HepG2 (cell line): ENCODE results near the gene SHMT1. TPM values are rescaled to one million over a fixed set of nuclear protein-coding genes. Genes with fewer than 3 reads are reported as not detected.
A peak's percentile ranks its signal among the peaks of the same experiment; 100 is the strongest.

Experiments
- GTF2F1 ChIP-seq: fragments of 150-350 bp; IDR thresholded peaks from 2 replicates; pipeline ENCODE4 v1.6.1; 2014; ENCODE audit warnings: low read length
- JUN ChIP-seq: sonication (generic); formaldehyde crosslinking; IDR thresholded peaks from 2 replicates; pipeline ENCODE4 v1.4.0; 2020; ENCODE audit warnings: mild to moderate bottlenecking, missing genetic modification reagents
- KLF13 ChIP-seq: sonication (generic); formaldehyde crosslinking; IDR thresholded peaks from 2 replicates; pipeline ENCODE4 v1.4.0; 2020; ENCODE audit warnings: mild to moderate bottlenecking, missing genetic modification reagents
- MTF1 ChIP-seq: sonication (generic); formaldehyde crosslinking; IDR thresholded peaks from 2 replicates; pipeline ENCODE4 v1.5.0; 2020; ENCODE audit warnings: missing genetic modification reagents
- NFKBIZ ChIP-seq: IDR thresholded peaks from 2 replicates; pipeline ENCODE4 v1.6.1; 2018; ENCODE audit warnings: missing genetic modification reagents, missing compliant biosample characterization
- RXRB ChIP-seq: IDR thresholded peaks from 2 replicates; pipeline ENCODE4 v1.6.1; 2016; ENCODE audit warnings: borderline replicate concordance, missing genetic modification reagents, missing compliant biosample characterization
- SP1 ChIP-seq, 2 experiments: fragments of 450-650 bp in 1 of 2; sonication (generic) in 1 of 2; formaldehyde crosslinking in 1 of 2; IDR thresholded peaks; 2 replicates each; pipeline versions ENCODE4 v1.4.0 to v1.6.1; 2016 to 2020; ENCODE audit warnings: missing genetic modification reagents in 1 of 2
- SP5 ChIP-seq: IDR thresholded peaks from 2 replicates; pipeline ENCODE4 v1.6.1; 2016; ENCODE audit warnings: low read depth, borderline replicate concordance
- SRF ChIP-seq: IDR thresholded peaks from 2 replicates; pipeline ENCODE4 v1.6.1; 2011; ENCODE audit warnings: mild to moderate bottlenecking, low read depth, low read length, moderate library complexity
- SRSF9 ChIP-seq: fragments of 200-400 bp; formaldehyde crosslinking; IDR thresholded peaks from 2 replicates; pipeline ENCODE4 v1.6.1; 2018; ENCODE audit warnings: borderline replicate concordance, mild to moderate bottlenecking, low read depth, low read length; ENCODE audit not compliant: insufficient read depth, poor library complexity, severe bottlenecking
- TRIM24 ChIP-seq: sonication (generic); formaldehyde crosslinking; IDR thresholded peaks from 2 replicates; pipeline ENCODE4 v1.8.0; 2022; ENCODE audit warnings: mild to moderate bottlenecking, missing genetic modification reagents
- ZFY ChIP-seq: sonication (generic); formaldehyde crosslinking; IDR thresholded peaks from 2 replicates; pipeline ENCODE4 v1.4.0; 2020; ENCODE audit warnings: missing genetic modification reagents
- ZFYVE20 ChIP-seq: sonication (generic); formaldehyde crosslinking; IDR thresholded peaks from 2 replicates; pipeline ENCODE4 v1.8.0; 2023; ENCODE audit warnings: low read depth, mild to moderate bottlenecking, moderate library complexity, missing genetic modification reagents, borderline replicate concordance
- ZNF138 ChIP-seq: sonication (generic); formaldehyde crosslinking; IDR thresholded peaks from 2 replicates; pipeline ENCODE4 v1.5.0; 2020; ENCODE audit warnings: mild to moderate bottlenecking, low read depth, missing genetic modification reagents
- ZNF546 ChIP-seq: sonication (generic); formaldehyde crosslinking; conservative IDR thresholded peaks from 2 replicates; pipeline ENCODE4 v1.8.1; 2023; ENCODE audit warnings: mild to moderate bottlenecking, missing genetic modification reagents
- ZNF703 ChIP-seq: sonication (generic); formaldehyde crosslinking; IDR thresholded peaks from 2 replicates; pipeline ENCODE4 v1.5.1; 2020; ENCODE audit warnings: missing genetic modification reagents, mild to moderate bottlenecking, moderate library complexity, borderline replicate concordance
- ZNF841 ChIP-seq: sonication (generic); formaldehyde crosslinking; IDR thresholded peaks from 2 replicates; pipeline ENCODE4 v1.8.1; 2023; ENCODE audit warnings: missing genetic modification reagents, borderline replicate concordance
- polyA plus RNA-seq, 8 experiments: library from polyadenylated mRNA; depleted of rRNA in 3 of 8; stranded (reverse) in 7 of 8; unstranded in 1 of 8; fragments of >200 nt; fragmentation: Illumina TruSeq in 4 of 8; extraction: Trizol in 4 of 8; gene quantifications; 2 replicates each; pipeline versions ENCODE4 v1.2.1 to v1.2.3, GENCODE V29; 2011 to 2016; ENCODE audit warnings: low read depth in 4 of 8, missing spikeins in 1 of 8, mixed read lengths in 1 of 8; ENCODE audit not compliant: insufficient read depth in 1 of 8
- total RNA-seq, 5 experiments: library from RNA; depleted of rRNA; stranded (reverse); fragments of >200 nt; fragmentation: Illumina TruSeq; extraction: Trizol; gene quantifications; 2 replicates each; pipeline ENCODE4 v1.2.3, GENCODE V29; 2016; ENCODE audit warnings: low read depth in 1 of 5
- TF ChIP-seq, protein P1 (sequence below): sonication (generic); formaldehyde crosslinking; IDR thresholded peaks from 2 replicates; pipeline ENCODE4 v1.8.0; 2022; ENCODE audit warnings: mild to moderate bottlenecking, missing genetic modification reagents, moderate library complexity
- TF ChIP-seq, protein P2 (sequence below): sonication (generic); formaldehyde crosslinking; IDR thresholded peaks from 2 replicates; pipeline ENCODE4 v1.9.0; 2021; ENCODE audit warnings: mild to moderate bottlenecking, missing genetic modification reagents
- TF ChIP-seq, protein P3 (sequence below): sonication (generic); formaldehyde crosslinking; IDR thresholded peaks from 2 replicates; pipeline ENCODE4 v1.5.1; 2020; ENCODE audit warnings: missing genetic modification reagents, mild to moderate bottlenecking, borderline replicate concordance

Gene SHMT1
- total and polyA plus RNA-seq, 2 of the 13 experiments (the other 11 are each of a cell fraction or from before 2014, with no cell fraction given), result 21.3 to 48.8 TPM

DNA sequence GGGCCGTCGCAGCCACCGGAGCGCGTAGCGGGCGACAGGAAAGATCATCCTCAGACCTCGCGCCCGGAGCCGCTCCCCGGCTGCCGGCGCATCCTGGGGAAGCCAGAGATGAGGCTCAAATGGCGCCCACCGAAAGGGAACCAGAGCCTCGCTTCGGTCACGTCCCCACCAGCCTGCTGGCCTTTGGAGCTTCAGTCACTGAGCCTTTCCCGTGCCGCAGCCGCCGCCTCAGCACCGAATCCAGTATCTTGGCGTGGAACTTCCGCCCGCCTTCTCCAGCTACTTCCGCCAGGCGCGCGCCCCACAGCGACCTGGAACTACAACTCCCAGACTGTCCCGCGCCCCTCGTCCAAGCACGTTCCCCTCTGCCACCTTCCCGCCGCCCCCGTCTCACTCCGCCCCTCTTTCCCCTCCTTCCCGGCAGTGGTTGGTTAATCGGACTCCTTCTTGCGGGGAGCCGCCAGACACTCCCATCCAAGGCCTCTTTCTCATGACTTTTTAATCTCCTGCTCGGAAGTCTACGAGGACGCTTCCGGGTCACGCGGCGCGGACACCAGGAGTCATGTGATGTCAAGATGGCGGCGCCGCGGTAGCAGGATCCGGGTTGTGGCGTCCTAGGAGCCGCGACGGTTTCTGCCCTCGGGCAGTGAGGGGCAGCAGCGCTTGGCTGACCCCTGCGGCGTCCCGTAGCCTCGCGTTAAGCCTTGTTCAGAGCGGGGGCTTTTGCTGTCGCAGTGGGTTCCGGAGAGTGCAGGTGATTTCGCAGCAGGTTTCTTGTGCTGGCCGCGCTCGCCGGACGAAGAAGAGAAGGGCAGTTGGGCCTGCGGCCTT lies 48.4 kb downstream of the SHMT1 start, which contains the start of the genes SMCR8 and TOP3A (continued):
- TF ChIP-seq ZNF546 (CRISPR knock-in tag), result peak; percentile 60; the same call in 1 of the 2 replicates
- no peak; the same call in 1 of the 2 replicates for TF ChIP-seq JUN (CRISPR knock-in tag)
- no peak for TF ChIP-seq ZFYVE20 (CRISPR knock-in tag)
- TF ChIP-seq ZNF138 (CRISPR knock-in tag), result peak; percentile 86; the same call in 1 of the 2 replicates
- TF ChIP-seq SP1 (IDR thresholded peaks at IDR 0.05), result no peak
- TF ChIP-seq SP1 (CRISPR knock-in tag; IDR thresholded peaks at IDR 0.05), result peak; percentile 43; the same call in 1 of the 2 replicates
- peak; percentile 24; the same call in 1 of the 2 replicates for TF ChIP-seq SP5 (CRISPR knock-in tag)
- TF ChIP-seq RXRB (CRISPR knock-in tag), result no peak
- TF ChIP-seq, protein P1, sequence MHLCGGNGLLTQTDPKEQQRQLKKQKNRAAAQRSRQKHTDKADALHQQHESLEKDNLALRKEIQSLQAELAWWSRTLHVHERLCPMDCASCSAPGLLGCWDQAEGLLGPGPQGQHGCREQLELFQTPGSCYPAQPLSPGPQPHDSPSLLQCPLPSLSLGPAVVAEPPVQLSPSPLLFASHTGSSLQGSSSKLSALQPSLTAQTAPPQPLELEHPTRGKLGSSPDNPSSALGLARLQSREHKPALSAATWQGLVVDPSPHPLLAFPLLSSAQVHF, result no peak
- peak; percentile 83 for TF ChIP-seq ZFY (CRISPR knock-in tag)
- TF ChIP-seq SRSF9, result no peak
- TF ChIP-seq, protein P2, sequence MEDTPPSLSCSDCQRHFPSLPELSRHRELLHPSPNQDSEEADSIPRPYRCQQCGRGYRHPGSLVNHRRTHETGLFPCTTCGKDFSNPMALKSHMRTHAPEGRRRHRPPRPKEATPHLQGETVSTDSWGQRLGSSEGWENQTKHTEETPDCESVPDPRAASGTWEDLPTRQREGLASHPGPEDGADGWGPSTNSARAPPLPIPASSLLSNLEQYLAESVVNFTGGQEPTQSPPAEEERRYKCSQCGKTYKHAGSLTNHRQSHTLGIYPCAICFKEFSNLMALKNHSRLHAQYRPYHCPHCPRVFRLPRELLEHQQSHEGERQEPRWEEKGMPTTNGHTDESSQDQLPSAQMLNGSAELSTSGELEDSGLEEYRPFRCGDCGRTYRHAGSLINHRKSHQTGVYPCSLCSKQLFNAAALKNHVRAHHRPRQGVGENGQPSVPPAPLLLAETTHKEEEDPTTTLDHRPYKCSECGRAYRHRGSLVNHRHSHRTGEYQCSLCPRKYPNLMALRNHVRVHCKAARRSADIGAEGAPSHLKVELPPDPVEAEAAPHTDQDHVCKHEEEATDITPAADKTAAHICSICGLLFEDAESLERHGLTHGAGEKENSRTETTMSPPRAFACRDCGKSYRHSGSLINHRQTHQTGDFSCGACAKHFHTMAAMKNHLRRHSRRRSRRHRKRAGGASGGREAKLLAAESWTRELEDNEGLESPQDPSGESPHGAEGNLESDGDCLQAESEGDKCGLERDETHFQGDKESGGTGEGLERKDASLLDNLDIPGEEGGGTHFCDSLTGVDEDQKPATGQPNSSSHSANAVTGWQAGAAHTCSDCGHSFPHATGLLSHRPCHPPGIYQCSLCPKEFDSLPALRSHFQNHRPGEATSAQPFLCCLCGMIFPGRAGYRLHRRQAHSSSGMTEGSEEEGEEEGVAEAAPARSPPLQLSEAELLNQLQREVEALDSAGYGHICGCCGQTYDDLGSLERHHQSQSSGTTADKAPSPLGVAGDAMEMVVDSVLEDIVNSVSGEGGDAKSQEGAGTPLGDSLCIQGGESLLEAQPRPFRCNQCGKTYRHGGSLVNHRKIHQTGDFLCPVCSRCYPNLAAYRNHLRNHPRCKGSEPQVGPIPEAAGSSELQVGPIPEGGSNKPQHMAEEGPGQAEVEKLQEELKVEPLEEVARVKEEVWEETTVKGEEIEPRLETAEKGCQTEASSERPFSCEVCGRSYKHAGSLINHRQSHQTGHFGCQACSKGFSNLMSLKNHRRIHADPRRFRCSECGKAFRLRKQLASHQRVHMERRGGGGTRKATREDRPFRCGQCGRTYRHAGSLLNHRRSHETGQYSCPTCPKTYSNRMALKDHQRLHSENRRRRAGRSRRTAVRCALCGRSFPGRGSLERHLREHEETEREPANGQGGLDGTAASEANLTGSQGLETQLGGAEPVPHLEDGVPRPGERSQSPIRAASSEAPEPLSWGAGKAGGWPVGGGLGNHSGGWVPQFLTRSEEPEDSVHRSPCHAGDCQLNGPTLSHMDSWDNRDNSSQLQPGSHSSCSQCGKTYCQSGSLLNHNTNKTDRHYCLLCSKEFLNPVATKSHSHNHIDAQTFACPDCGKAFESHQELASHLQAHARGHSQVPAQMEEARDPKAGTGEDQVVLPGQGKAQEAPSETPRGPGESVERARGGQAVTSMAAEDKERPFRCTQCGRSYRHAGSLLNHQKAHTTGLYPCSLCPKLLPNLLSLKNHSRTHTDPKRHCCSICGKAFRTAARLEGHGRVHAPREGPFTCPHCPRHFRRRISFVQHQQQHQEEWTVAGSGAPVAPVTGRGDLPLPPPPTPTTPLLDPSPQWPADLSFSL (CRISPR knock-in tag), result no peak
- TF ChIP-seq ZNF841, result no peak
- TF ChIP-seq GTF2F1, result no peak; the same call in 1 of the 2 replicates
- no peak for TF ChIP-seq TRIM24 (CRISPR knock-in tag)
- peak; percentile 26; the same call in 1 of the 2 replicates for TF ChIP-seq SRF
- no peak for TF ChIP-seq NFKBIZ (CRISPR knock-in tag)
- TF ChIP-seq, protein P3, sequence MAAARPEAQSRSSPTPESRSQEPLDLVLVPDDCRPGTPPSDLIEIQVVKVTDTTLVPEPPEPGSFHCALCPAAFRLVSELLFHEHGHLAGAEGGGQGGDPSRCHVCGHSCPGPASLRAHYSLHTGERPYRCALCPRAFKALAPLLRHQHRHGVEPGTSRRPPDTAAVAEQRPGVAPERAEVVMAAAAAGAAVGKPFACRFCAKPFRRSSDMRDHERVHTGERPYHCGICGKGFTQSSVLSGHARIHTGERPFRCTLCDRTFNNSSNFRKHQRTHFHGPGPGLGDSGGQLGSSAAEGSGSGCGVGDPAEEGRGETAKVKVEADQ (CRISPR knock-in tag), result no peak
- TF ChIP-seq ZNF703 (CRISPR knock-in tag), result no peak; the same call in 1 of the 2 replicates
- no peak for TF ChIP-seq KLF13 (CRISPR knock-in tag)
- 0 out of 2 replicates have a peak, but pooled peaks have one; percentile 25 for TF ChIP-seq MTF1 (CRISPR knock-in tag)
